Posterior cingulate gyrus (tissue), 11 donors: ENCODE measurements around the gene SLC9A3.

Experiments used
- DNase-seq, 10 donors: peaks; one replicate each; pipeline versions ENCODE4 v3.0.0 to v3.0.0-alpha.2; 2020 to 2021; ENCODE audit warnings: mixed read lengths in 3 of 10
- intact Hi-C: fragments of 100-400 bp; cut with DNase I; formaldehyde crosslinking; loops from one replicate; pipeline ENCODE4 v1.15.1; 2023

The SLC9A3 gene

GRCh38 chr5:470961-471749, 53.1 kb downstream of the SLC9A3 start:
- intact Hi-C loops: loop anchor here (5.0 to 10.0 kb wide), 2 partner anchors 141 to 434 kb away; partner anchors contain the start of gene CEP72
- DNase-seq: peak in 6 of 10 donors; percentile 7 to 74 (median 42)

GRCh38 chr5:469752-470483, 54.3 kb downstream of the SLC9A3 start:
- intact Hi-C loops: loop anchor here (5.0 to 10.0 kb wide), 2 partner anchors 142 to 435 kb away; partner anchors contain the start of gene CEP72
- peak in 4 of 10 donors; percentile 4 to 76 (median 47) for DNase-seq

- DNase-seq: peak in 3 of 10 donors; percentile 29 to 53 (median 34)
- intact Hi-C loops: no loop called here
These were observed 55.8 kb downstream of the SLC9A3 start for GRCh38 chr5:468401-468800.

GRCh38 chr5:466661-467310, 57.5 kb downstream of the SLC9A3 start:
- intact Hi-C loops: no loop called here
- DNase-seq: peak in 4 of 10 donors; percentile 8 to 67 (median 59)

- intact Hi-C loops: no loop called here
- DNase-seq: peak in 3 of 10 donors; percentile 61 to 72 (median 62)
These were observed 58.5 kb downstream of the SLC9A3 start for GRCh38 chr5:465591-466403.

GRCh38 chr5:464843-465590, 59.2 kb downstream of the SLC9A3 start:
- intact Hi-C loops: no loop called here
- peak in 3 of 10 donors; percentile 73 to 81 (median 80) for DNase-seq

GRCh38 chr5:464446-464842, 59.8 kb downstream of the SLC9A3 start:
- DNase-seq: peak in 3 of 10 donors; percentile 57 to 77 (median 74)
- intact Hi-C loops: no loop called here

GRCh38 chr5:463952-464351, 60.3 kb downstream of the SLC9A3 start:
- intact Hi-C loops: no loop called here
- DNase-seq: peak in 3 of 10 donors; percentile 24 to 47 (median 46)

- intact Hi-C loops: no loop called here
These were observed 60.9 kb downstream of the SLC9A3 start for GRCh38 chr5:463301-463700.

GRCh38 chr5:462051-462481, 62.2 kb downstream of the SLC9A3 start:
- DNase-seq: peak in 3 of 10 donors; percentile 40 to 68 (median 45)
- intact Hi-C loops: no loop called here

More at GRCh38 chr5:463301-463700, 60.9 kb downstream of the SLC9A3 start:
- peak in 2 of 10 donors; percentile 16 to 39 for DNase-seq

- intact Hi-C loops: no loop called here
- peak in 3 of 10 donors; percentile 43 to 60 (median 56) for DNase-seq
These were observed 64.0 kb downstream of the SLC9A3 start for GRCh38 chr5:460273-460625.

GRCh38 chr5:459562-460272, 64.5 kb downstream of the SLC9A3 start:
- peak in 3 of 10 donors; percentile 40 to 71 (median 56) for DNase-seq
- intact Hi-C loops: no loop called here

- intact Hi-C loops: no loop called here
- DNase-seq: peak in 2 of 10 donors; percentile 45 to 77
These were observed 65.5 kb downstream of the SLC9A3 start for GRCh38 chr5:458547-459353.

GRCh38 chr5:457195-457961, 66.9 kb downstream of the SLC9A3 start:
- DNase-seq: peak in 2 of 10 donors; percentile 58 to 78
- intact Hi-C loops: no loop called here

GRCh38 chr5:456351-457194, 67.7 kb downstream of the SLC9A3 start:
- intact Hi-C loops: no loop called here
- DNase-seq: peak in 3 of 10 donors; percentile 54 to 76 (median 64)

GRCh38 chr5:455806-456205, 68.4 kb downstream of the SLC9A3 start:
- DNase-seq: peak in 2 of 10 donors; percentile 27 to 33
- intact Hi-C loops: no loop called here
